ENCODE measurements around the gene HYLS1.
"Not testable (repeated sequence)": the region's sequence is repeated elsewhere in the genome, so short reads cannot be mapped to it uniquely, and the experiment has no call there.

The HYLS1 gene

GRCh38 chr11:125910226-125910849 lies 22.9 kb downstream of the HYLS1 start:
- no peak overlapping the region for H3K9ac ChIP-seq (ENCODE audit: low read length)
- H3K9me3 ChIP-seq (ENCODE audit: control insufficient read depth, low read length), result no peaks in the 10 kb centered on the region
- H3K27me3 ChIP-seq (ENCODE audit: control insufficient read depth, insufficient read depth, low read length), result no peaks in the 10 kb centered on the region
- no peaks in the 10 kb centered on the region for H3K4me1 ChIP-seq (ENCODE audit: control insufficient read depth, insufficient read depth, low read length)
- no peaks in the 10 kb centered on the region for H3K36me3 ChIP-seq (ENCODE audit: control insufficient read depth, insufficient read depth, low read length)
- no peak overlapping the region for H3K4me3 ChIP-seq (ENCODE audit: low read length)

- not testable (repeated sequence) for H3K36me3 ChIP-seq (ENCODE audit: control insufficient read depth, insufficient read depth, low read length); H3K9me3 ChIP-seq (ENCODE audit: control insufficient read depth, low read length); H3K9ac ChIP-seq (ENCODE audit: low read length); H3K4me3 ChIP-seq (ENCODE audit: low read length); H3K27me3 ChIP-seq (ENCODE audit: control insufficient read depth, insufficient read depth, low read length)
- H3K4me1 ChIP-seq (ENCODE audit: control insufficient read depth, insufficient read depth, low read length), result peaks cover 21% of the 10 kb centered on the region
Measured at GRCh38 chr11:125914601-125915000, 27.1 kb downstream of the HYLS1 start.

GRCh38 chr11:125916683-125917347 lies 29.3 kb downstream of the HYLS1 start:
- no peak overlapping the region for H3K4me3 ChIP-seq (ENCODE audit: low read length)
- H3K9me3 ChIP-seq (ENCODE audit: control insufficient read depth, low read length), result no peaks in the 10 kb centered on the region
- peaks cover 21% of the 10 kb centered on the region for H3K4me1 ChIP-seq (ENCODE audit: control insufficient read depth, insufficient read depth, low read length)
- H3K9ac ChIP-seq (ENCODE audit: low read length), result no peak overlapping the region
- no peaks in the 10 kb centered on the region for H3K36me3 ChIP-seq (ENCODE audit: control insufficient read depth, insufficient read depth, low read length)
- no peaks in the 10 kb centered on the region for H3K27me3 ChIP-seq (ENCODE audit: control insufficient read depth, insufficient read depth, low read length)

GRCh38 chr11:125918140-125918840 lies 30.8 kb downstream of the HYLS1 start:
- H3K27me3 ChIP-seq (ENCODE audit: control insufficient read depth, insufficient read depth, low read length), result no peaks in the 10 kb centered on the region
- no peak overlapping the region for H3K9ac ChIP-seq (ENCODE audit: low read length)
- no peaks in the 10 kb centered on the region for H3K9me3 ChIP-seq (ENCODE audit: control insufficient read depth, low read length)
- H3K4me1 ChIP-seq (ENCODE audit: control insufficient read depth, insufficient read depth, low read length), result peaks cover 21% of the 10 kb centered on the region
- no peaks in the 10 kb centered on the region for H3K36me3 ChIP-seq (ENCODE audit: control insufficient read depth, insufficient read depth, low read length)
- no peak overlapping the region for H3K4me3 ChIP-seq (ENCODE audit: low read length)

GRCh38 chr11:125921042-125921441 lies 33.6 kb downstream of the HYLS1 start:
- Histone ChIP-seq H3K9me3 (ENCODE audit: control insufficient read depth, low read length) (no peaks in the 10 kb centered on the region), H3K27me3 (ENCODE audit: control insufficient read depth, insufficient read depth, low read length) (peaks cover 7% of the 10 kb centered on the region), H3K36me3 (ENCODE audit: control insufficient read depth, insufficient read depth, low read length) (no peaks in the 10 kb centered on the region), H3K4me3 (ENCODE audit: low read length) (no peak overlapping the region), H3K4me1 (ENCODE audit: control insufficient read depth, insufficient read depth, low read length) (peaks cover 16% of the 10 kb centered on the region), H3K9ac (ENCODE audit: low read length) (no peak overlapping the region)

GRCh38 chr11:125922156-125922555 lies 34.7 kb downstream of the HYLS1 start:
- no peaks in the 10 kb centered on the region for H3K36me3 ChIP-seq (ENCODE audit: control insufficient read depth, insufficient read depth, low read length)
- H3K9me3 ChIP-seq (ENCODE audit: control insufficient read depth, low read length), result no peaks in the 10 kb centered on the region
- peaks cover 15% of the 10 kb centered on the region for H3K27me3 ChIP-seq (ENCODE audit: control insufficient read depth, insufficient read depth, low read length)
- no peak overlapping the region for H3K9ac ChIP-seq (ENCODE audit: low read length)
- peaks cover 5% of the 10 kb centered on the region for H3K4me1 ChIP-seq (ENCODE audit: control insufficient read depth, insufficient read depth, low read length)
- no peak overlapping the region for H3K4me3 ChIP-seq (ENCODE audit: low read length)

- Histone ChIP-seq H3K27me3 (ENCODE audit: control insufficient read depth, insufficient read depth, low read length) (peaks cover 15% of the 10 kb centered on the region), H3K9ac (ENCODE audit: low read length) (no peak overlapping the region), H3K9me3 (ENCODE audit: control insufficient read depth, low read length) (no peaks in the 10 kb centered on the region), H3K36me3 (ENCODE audit: control insufficient read depth, insufficient read depth, low read length) (no peaks in the 10 kb centered on the region), H3K4me1 (ENCODE audit: control insufficient read depth, insufficient read depth, low read length) (no peaks in the 10 kb centered on the region), H3K4me3 (ENCODE audit: low read length) (no peak overlapping the region)
Measured at GRCh38 chr11:125923012-125923579, 35.6 kb downstream of the HYLS1 start.

- no peak overlapping the region for H3K9ac ChIP-seq (ENCODE audit: low read length)
- no peaks in the 10 kb centered on the region for H3K36me3 ChIP-seq (ENCODE audit: control insufficient read depth, insufficient read depth, low read length)
- no peaks in the 10 kb centered on the region for H3K9me3 ChIP-seq (ENCODE audit: control insufficient read depth, low read length)
- peaks cover 15% of the 10 kb centered on the region for H3K27me3 ChIP-seq (ENCODE audit: control insufficient read depth, insufficient read depth, low read length)
- no peak overlapping the region for H3K4me3 ChIP-seq (ENCODE audit: low read length)
- H3K4me1 ChIP-seq (ENCODE audit: control insufficient read depth, insufficient read depth, low read length), result no peaks in the 10 kb centered on the region
Measured at GRCh38 chr11:125923633-125924032, 36.2 kb downstream of the HYLS1 start.

- peaks cover 15% of the 10 kb centered on the region for H3K27me3 ChIP-seq (ENCODE audit: control insufficient read depth, insufficient read depth, low read length)
- H3K4me1 ChIP-seq (ENCODE audit: control insufficient read depth, insufficient read depth, low read length), result no peaks in the 10 kb centered on the region
- H3K9me3 ChIP-seq (ENCODE audit: control insufficient read depth, low read length), result no peaks in the 10 kb centered on the region
- no peak overlapping the region for H3K4me3 ChIP-seq (ENCODE audit: low read length)
- no peak overlapping the region for H3K9ac ChIP-seq (ENCODE audit: low read length)
- no peaks in the 10 kb centered on the region for H3K36me3 ChIP-seq (ENCODE audit: control insufficient read depth, insufficient read depth, low read length)
Measured at GRCh38 chr11:125924384-125925007, 37.0 kb downstream of the HYLS1 start.

GRCh38 chr11:125925247-125925740 lies 37.8 kb downstream of the HYLS1 start:
- Histone ChIP-seq H3K9me3 (ENCODE audit: control insufficient read depth, low read length) (no peaks in the 10 kb centered on the region), H3K27me3 (ENCODE audit: control insufficient read depth, insufficient read depth, low read length) (peaks cover 20% of the 10 kb centered on the region), H3K9ac (ENCODE audit: low read length) (no peak overlapping the region), H3K4me3 (ENCODE audit: low read length) (no peak overlapping the region), H3K4me1 (ENCODE audit: control insufficient read depth, insufficient read depth, low read length) (no peaks in the 10 kb centered on the region), H3K36me3 (ENCODE audit: control insufficient read depth, insufficient read depth, low read length) (no peaks in the 10 kb centered on the region)

GRCh38 chr11:125925804-125926203 lies 38.3 kb downstream of the HYLS1 start:
- Histone ChIP-seq H3K36me3 (ENCODE audit: control insufficient read depth, insufficient read depth, low read length) (no peaks in the 10 kb centered on the region), H3K27me3 (ENCODE audit: control insufficient read depth, insufficient read depth, low read length) (peaks cover 23% of the 10 kb centered on the region), H3K9ac (ENCODE audit: low read length) (no peak overlapping the region), H3K4me1 (ENCODE audit: control insufficient read depth, insufficient read depth, low read length) (no peaks in the 10 kb centered on the region), H3K9me3 (ENCODE audit: control insufficient read depth, low read length) (no peaks in the 10 kb centered on the region), H3K4me3 (ENCODE audit: low read length) (no peak overlapping the region)

All from mucosa of stomach (tissue), 1 donor.